Brain microvascular endothelial cell (primary cell): Measurements from ENCODE around the gene GFRA4.
A peak's percentile ranks its signal among the peaks of the same experiment; 100 is the strongest.

Experiments used
- DNase-seq: peaks from one replicate; pipeline ENCODE4 v3.0.0-alpha.2; 2020
- H3K27ac ChIP-seq: fragments of 250-450 bp; sonication (Bioruptor Pico); 2 replicates; pipeline ENCODE4 v1.5.1; 2020; ENCODE audit warnings: mild to moderate bottlenecking, moderate library complexity
- H3K27me3 ChIP-seq: fragments of 250-450 bp; sonication (Bioruptor Pico); replicated peaks from 2 replicates; pipeline ENCODE4 v1.5.1; 2020; ENCODE audit warnings: mild to moderate bottlenecking
- H3K36me3 ChIP-seq: fragments of 250-450 bp; sonication (Bioruptor Pico); replicated peaks from 2 replicates; pipeline ENCODE4 v1.5.1; 2020; ENCODE audit warnings: mild to moderate bottlenecking
- H3K4me3 ChIP-seq: 2 replicates; pipeline ENCODE4 v1.5.1; 2011; ENCODE audit warnings: low read depth, mild to moderate bottlenecking, control low read depth, low read length, moderate library complexity
- CTCF ChIP-seq: IDR thresholded peaks from 2 replicates; pipeline ENCODE4 v1.5.1; 2011; ENCODE audit warnings: low read depth, mild to moderate bottlenecking, moderate library complexity, low read length, control low read depth, inconsistent platforms; ENCODE audit errors: missing control alignments
- in situ Hi-C: cut with HindIII; loops from 2 replicates; pipeline ENCODE4 v1.10.0; 2017; ENCODE audit warnings: low sequenced_read_pairs, low pct_ligation_motif_present

GFRA4 gene

GRCh38 chr20:3663031-3663701 lies at the start of gene GFRA4:
TSS of gene GFRA4 (minus strand) at chr20:3663399. CDS start at chr20:3663399, 0 bp downstream.
- in situ Hi-C loops: no loop called here
- H3K4me3 ChIP-seq: no peak within 1 kb of the TSS
- no peak for TF ChIP-seq CTCF
- H3K27ac ChIP-seq: no peak within 1 kb of the TSS
- H3K36me3 ChIP-seq: no peaks in the 10 kb centered on the region
- peaks cover 32% of the 10 kb centered on the region for H3K27me3 ChIP-seq
- no peak for DNase-seq

GRCh38 chr20:3712279-3712873 lies 49.2 kb upstream of the GFRA4 start, which contains the start of gene SIGLEC1:
TSS of gene SIGLEC1 (minus strand) at chr20:3712600. CDS start at chr20:3707128, 5,472 bp downstream.
- Histone ChIP-seq H3K36me3 (no peaks in the 10 kb centered on the region), H3K27ac (no peak within 1 kb of the TSS), H3K4me3 (no peak within 1 kb of the TSS), H3K27me3 (no peaks in the 10 kb centered on the region)
- DNase-seq: no peak
- TF ChIP-seq CTCF: no peak
- in situ Hi-C loops: no loop called here

- no peak overlapping the region for H3K27ac ChIP-seq
- TF ChIP-seq CTCF: no peak
- DNase-seq: no peak
- H3K27me3 ChIP-seq: no peaks in the 10 kb centered on the region
- in situ Hi-C loops: no loop called here
- no peak overlapping the region for H3K4me3 ChIP-seq
- H3K36me3 ChIP-seq: no peaks in the 10 kb centered on the region
Observed at GRCh38 chr20:3711484-3711941, 48.3 kb upstream of the GFRA4 start.

GRCh38 chr20:3710703-3711483 lies 47.7 kb upstream of the GFRA4 start:
- TF ChIP-seq CTCF: peak; percentile 95
- Histone ChIP-seq H3K4me3 (no peak overlapping the region), H3K36me3 (no peaks in the 10 kb centered on the region), H3K27me3 (no peaks in the 10 kb centered on the region), H3K27ac (no peak overlapping the region)
- in situ Hi-C loops: no loop called here
- peak; percentile 12 for DNase-seq

GRCh38 chr20:3710011-3710466 lies 46.8 kb upstream of the GFRA4 start:
- Histone ChIP-seq H3K4me3 (no peak overlapping the region), H3K27me3 (no peaks in the 10 kb centered on the region), H3K27ac (no peak overlapping the region), H3K36me3 (no peaks in the 10 kb centered on the region)
- no peak for DNase-seq
- peak; percentile 23 for TF ChIP-seq CTCF
- in situ Hi-C loops: no loop called here
